HCT116 (cell line): ENCODE measurements around the gene ARHGEF9. TPM values are rescaled to one million over a fixed set of nuclear protein-coding genes. Genes with fewer than 3 reads are reported as not detected.

Experiments
- ATAC-seq: fragments of 200-7000 bp; cut with Tn5 transposase; 2 replicates; pipeline ENCODE4 v1.9.1; 2020; ENCODE audit warnings: mild to moderate bottlenecking, moderate library complexity
- BruUV-seq: library from RNA; stranded (reverse); fragments of 400-500 nt; replicated peaks from 2 replicates; lab custom pipeline; 2021; lab: Mats Ljungman, UMichigan
- CTCF ChIA-PET: fragments of 300-600 bp; sonication (Branson Sonifier 250); formaldehyde crosslinking; loops from one replicate; lab custom pipeline; 2021; ENCODE audit warnings: antibody characterized with exemption; lab: Charles Lee
- POLR2A ChIA-PET: fragments of 300-600, 350-600 bp; sonication (Branson Sonifier 250); formaldehyde crosslinking; loops from one replicate; lab custom pipeline; 2021; ENCODE audit warnings: antibody characterized with exemption; lab: Charles Lee
- RAD21 ChIA-PET, 2 experiments: fragments of 300-600 bp; sonication (Branson Sonifier 250); formaldehyde crosslinking; loops; one replicate each; lab custom pipeline; 2023; ENCODE audit warnings: low total read pairs in 2 of 2; ENCODE audit not compliant: uncharacterized antibody in 2 of 2, unreplicated experiment in 2 of 2, low non-redundant PET in 1 of 2; lab: Charles Lee
- DNase-seq: peaks from one replicate; pipeline ENCODE4 v3.0.0-alpha.2; 2010; ENCODE audit warnings: low read depth, low spot score
- H2AFZ ChIP-seq: fragments of 200-600 bp; shearing (Covaris generic), sonication (generic); 2 replicates; pipeline ENCODE4 v1.6.1; 2017; ENCODE audit warnings: low read depth, mixed run types, mixed read lengths, antibody characterized with exemption, low read length; ENCODE audit not compliant: poor library complexity, severe bottlenecking
- H3K27ac ChIP-seq: 2 replicates; pipeline ENCODE4 v1.5.1; 2012; ENCODE audit warnings: low read depth, low read length
- H3K27me3 ChIP-seq: fragments of 200-600 bp; sonication (generic); 2 replicates; pipeline ENCODE4 v1.6.1; 2016; ENCODE audit warnings: mixed run types, low read length, mixed read lengths; ENCODE audit not compliant: insufficient read depth
- H3K36me3 ChIP-seq, 2 experiments: fragments of 200-500 bp in 1 of 2; fragments of 200-600 bp in 1 of 2; sonication (Bioruptor generic) in 1 of 2; sonication (generic) in 1 of 2; 2 replicates each; pipeline versions ENCODE4 v1.5.1 to v1.6.1; 2014 to 2016; ENCODE audit warnings: low read length in 2 of 2, inconsistent platforms in 1 of 2, mixed read lengths in 1 of 2, mixed run types in 1 of 2; ENCODE audit not compliant: insufficient read depth in 2 of 2, control insufficient read depth in 1 of 2
- H3K4me1 ChIP-seq, 2 experiments: fragments of 200-600 bp in 1 of 2; sonication (generic) in 1 of 2; 2 replicates each; pipeline versions ENCODE4 v1.5.1 to v1.6.1; 2012 to 2017; ENCODE audit warnings: low read length in 2 of 2, inconsistent platforms in 1 of 2, mild to moderate bottlenecking in 1 of 2, mixed read lengths in 1 of 2, mixed run types in 1 of 2, moderate library complexity in 1 of 2; ENCODE audit not compliant: insufficient read depth in 2 of 2, control insufficient read depth in 1 of 2
- H3K4me2 ChIP-seq: fragments of 200-600 bp; sonication (generic); 2 replicates; pipeline ENCODE4 v1.6.1; 2017; ENCODE audit warnings: mixed run types, low read length, mixed read lengths
- H3K4me3 ChIP-seq, 2 experiments: fragments of 200-600 bp in 1 of 2; sonication (generic) in 1 of 2; replicated peaks in 1 of 2; 2 replicates each; pipeline ENCODE4 v1.5.1; 2011 to 2016; ENCODE audit warnings: low read length in 2 of 2, control low read depth in 1 of 2, low read depth in 1 of 2, mild to moderate bottlenecking in 1 of 2, mixed read lengths in 1 of 2, mixed run types in 1 of 2
- H3K79me2 ChIP-seq: fragments of 200-600 bp; sonication (generic); 2 replicates; pipeline ENCODE4 v1.6.1; 2017; ENCODE audit warnings: mild to moderate bottlenecking, mixed run types, low read length, moderate library complexity, mixed read lengths; ENCODE audit not compliant: insufficient read depth
- H3K9ac ChIP-seq: fragments of 200-600 bp; sonication (generic); 2 replicates; pipeline ENCODE4 v1.6.1; 2016; ENCODE audit warnings: low read length, mixed read lengths
- H3K9me2 ChIP-seq: fragments of 200-600 bp; sonication (generic), shearing (Covaris generic); 2 replicates; pipeline ENCODE4 v1.6.1; 2017; ENCODE audit warnings: mixed run types, mild to moderate bottlenecking, moderate library complexity; ENCODE audit not compliant: insufficient read depth
- H3K9me3 ChIP-seq, 2 experiments: fragments of 200-500 bp in 1 of 2; fragments of 200-600 bp in 1 of 2; sonication (Bioruptor generic) in 1 of 2; sonication (generic) in 1 of 2; 2 replicates each; pipeline ENCODE4 v1.6.1; 2014 to 2017; ENCODE audit warnings: low read length in 2 of 2, mixed read lengths in 2 of 2, inconsistent platforms in 1 of 2, low read depth in 1 of 2, mild to moderate bottlenecking in 1 of 2, mixed run types in 1 of 2, moderate library complexity in 1 of 2; ENCODE audit not compliant: control insufficient read depth in 1 of 2, insufficient read depth in 1 of 2
- H4K20me1 ChIP-seq: fragments of 200-600 bp; sonication (generic), shearing (Covaris generic); 2 replicates; pipeline ENCODE4 v1.6.1; 2017; ENCODE audit warnings: mixed run types, mild to moderate bottlenecking, moderate library complexity; ENCODE audit not compliant: insufficient read depth
- CBX3 ChIP-seq: IDR thresholded peaks from 2 replicates; pipeline ENCODE4 v1.6.1; 2012; ENCODE audit warnings: low read depth
- CEBPB ChIP-seq: IDR thresholded peaks from 2 replicates; pipeline ENCODE4 v1.6.1; 2012; ENCODE audit warnings: low read depth
- ELF1 ChIP-seq: IDR thresholded peaks from 2 replicates; pipeline ENCODE4 v1.6.1; 2012; ENCODE audit warnings: low read depth, borderline replicate concordance
- EZH2phosphoT487 ChIP-seq: fragments of 200-600 bp; IDR thresholded peaks from 2 replicates; pipeline ENCODE4 v1.6.1; 2018; ENCODE audit warnings: antibody characterized with exemption, borderline replicate concordance
- JUND ChIP-seq: IDR thresholded peaks from 2 replicates; pipeline ENCODE4 v1.6.1; 2012
- POLR2A ChIP-seq: IDR thresholded peaks from 2 replicates; pipeline ENCODE4 v1.7.0; 2011; ENCODE audit warnings: borderline replicate concordance; ENCODE audit not compliant: insufficient read depth, insufficient read length; ENCODE audit errors: extremely low read depth
- RAD21 ChIP-seq: IDR thresholded peaks from 2 replicates; pipeline ENCODE4 v1.6.1; 2012; ENCODE audit warnings: low read depth, mild to moderate bottlenecking
- SIN3A ChIP-seq: IDR thresholded peaks from 2 replicates; pipeline ENCODE4 v1.6.1; 2012; ENCODE audit warnings: low read depth
- SP1 ChIP-seq: IDR thresholded peaks from 2 replicates; pipeline ENCODE4 v1.6.1; 2012; ENCODE audit warnings: low read depth
- SRF ChIP-seq: IDR thresholded peaks from 2 replicates; pipeline ENCODE4 v1.6.1; 2012; ENCODE audit warnings: low read depth
- TCF7L2 ChIP-seq: IDR thresholded peaks from 2 replicates; pipeline ENCODE4 v1.7.0; 2011; ENCODE audit warnings: borderline replicate concordance, inconsistent platforms; ENCODE audit not compliant: insufficient read depth, insufficient read length; ENCODE audit errors: extremely low read depth
- YY1 ChIP-seq: IDR thresholded peaks from 2 replicates; pipeline ENCODE4 v1.6.1; 2011; ENCODE audit warnings: low read length, low read depth, moderate library complexity, mild to moderate bottlenecking; ENCODE audit not compliant: insufficient replicate concordance; ENCODE audit errors: extremely low read depth
- ZFX ChIP-seq: fragments of 450-650 bp; IDR thresholded peaks from 2 replicates; pipeline ENCODE4 v1.6.1; 2017
- intact Hi-C: fragments of 100-400 bp; cut with micrococcal nuclease; formaldehyde crosslinking; loops from 2 replicates; pipeline ENCODE4 v1.10.0; 2022
- total RNA-seq: library from RNA; stranded (reverse); gene quantifications from one replicate; pipeline ENCODE4 v1.2.1, GENCODE V29; 2021; ENCODE audit not compliant: unreplicated experiment
- TF ChIP-seq, protein P1 (sequence below): IDR thresholded peaks from 2 replicates; pipeline ENCODE4 v1.6.1; 2012; ENCODE audit warnings: low read depth
- TF ChIP-seq, protein P2 (sequence below): IDR thresholded peaks from 2 replicates; pipeline ENCODE4 v1.6.1; 2012
- TF ChIP-seq, protein P3 (sequence below): IDR thresholded peaks from 2 replicates; pipeline ENCODE4 v1.6.1; 2011; ENCODE audit warnings: mild to moderate bottlenecking, low read length, moderate library complexity; ENCODE audit not compliant: insufficient replicate concordance; ENCODE audit errors: extremely low read depth

The ARHGEF9 gene
- total RNA-seq, 1 experiment from 2014 or later, result 15.0 TPM

DNA sequence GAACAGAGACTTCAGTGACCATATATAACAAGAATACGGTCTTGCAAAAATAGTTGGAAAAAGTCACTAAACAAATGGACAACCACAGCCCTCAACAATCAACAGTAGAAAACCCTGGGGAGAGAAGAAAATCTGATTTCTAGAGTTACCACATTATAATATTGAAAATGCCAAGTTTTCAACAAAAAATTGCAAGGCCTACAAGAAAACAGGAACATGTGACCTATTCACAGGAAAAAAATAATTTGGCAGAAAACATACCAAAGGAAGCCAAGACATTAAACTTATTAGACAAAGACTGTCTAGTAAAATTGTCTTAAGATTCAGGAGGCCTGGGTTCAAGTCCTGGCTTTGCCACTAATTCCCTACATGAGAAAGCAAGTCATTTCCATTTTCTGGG, 64.7 kb downstream of the ARHGEF9 start:
- H3K27ac ChIP-seq, result no peak overlapping the region
- no peak overlapping the region for H3K4me2 ChIP-seq
- BruUV-seq, result no TSS peak
- no peaks in the 10 kb centered on the region for H3K27me3 ChIP-seq
- no peaks in the 10 kb centered on the region for H3K36me3 ChIP-seq
- POLR2A ChIA-PET, result no interaction called here
- RAD21 ChIA-PET, result no interaction called here
- CTCF ChIA-PET, result no interaction called here
- intact Hi-C loops, result no loop called here
- H3K79me2 ChIP-seq, result no peaks in the 10 kb centered on the region
- H3K9ac ChIP-seq, result no peak overlapping the region
- ATAC-seq (no peak), DNase-seq (no peak)
- no peak overlapping the region for H3K4me3 ChIP-seq
- H3K9me2 ChIP-seq, result no peaks in the 10 kb centered on the region
- H3K4me1 ChIP-seq, result no peaks in the 10 kb centered on the region
- no peaks in the 10 kb centered on the region for H4K20me1 ChIP-seq
- TF ChIP-seq, protein P1, sequence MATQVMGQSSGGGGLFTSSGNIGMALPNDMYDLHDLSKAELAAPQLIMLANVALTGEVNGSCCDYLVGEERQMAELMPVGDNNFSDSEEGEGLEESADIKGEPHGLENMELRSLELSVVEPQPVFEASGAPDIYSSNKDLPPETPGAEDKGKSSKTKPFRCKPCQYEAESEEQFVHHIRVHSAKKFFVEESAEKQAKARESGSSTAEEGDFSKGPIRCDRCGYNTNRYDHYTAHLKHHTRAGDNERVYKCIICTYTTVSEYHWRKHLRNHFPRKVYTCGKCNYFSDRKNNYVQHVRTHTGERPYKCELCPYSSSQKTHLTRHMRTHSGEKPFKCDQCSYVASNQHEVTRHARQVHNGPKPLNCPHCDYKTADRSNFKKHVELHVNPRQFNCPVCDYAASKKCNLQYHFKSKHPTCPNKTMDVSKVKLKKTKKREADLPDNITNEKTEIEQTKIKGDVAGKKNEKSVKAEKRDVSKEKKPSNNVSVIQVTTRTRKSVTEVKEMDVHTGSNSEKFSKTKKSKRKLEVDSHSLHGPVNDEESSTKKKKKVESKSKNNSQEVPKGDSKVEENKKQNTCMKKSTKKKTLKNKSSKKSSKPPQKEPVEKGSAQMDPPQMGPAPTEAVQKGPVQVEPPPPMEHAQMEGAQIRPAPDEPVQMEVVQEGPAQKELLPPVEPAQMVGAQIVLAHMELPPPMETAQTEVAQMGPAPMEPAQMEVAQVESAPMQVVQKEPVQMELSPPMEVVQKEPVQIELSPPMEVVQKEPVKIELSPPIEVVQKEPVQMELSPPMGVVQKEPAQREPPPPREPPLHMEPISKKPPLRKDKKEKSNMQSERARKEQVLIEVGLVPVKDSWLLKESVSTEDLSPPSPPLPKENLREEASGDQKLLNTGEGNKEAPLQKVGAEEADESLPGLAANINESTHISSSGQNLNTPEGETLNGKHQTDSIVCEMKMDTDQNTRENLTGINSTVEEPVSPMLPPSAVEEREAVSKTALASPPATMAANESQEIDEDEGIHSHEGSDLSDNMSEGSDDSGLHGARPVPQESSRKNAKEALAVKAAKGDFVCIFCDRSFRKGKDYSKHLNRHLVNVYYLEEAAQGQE, result no peak
- TF ChIP-seq ELF1, result no peak
- H3K9me3 ChIP-seq, result no peaks in the 10 kb centered on the region
- H2AFZ ChIP-seq, result no peak overlapping the region

DNA sequence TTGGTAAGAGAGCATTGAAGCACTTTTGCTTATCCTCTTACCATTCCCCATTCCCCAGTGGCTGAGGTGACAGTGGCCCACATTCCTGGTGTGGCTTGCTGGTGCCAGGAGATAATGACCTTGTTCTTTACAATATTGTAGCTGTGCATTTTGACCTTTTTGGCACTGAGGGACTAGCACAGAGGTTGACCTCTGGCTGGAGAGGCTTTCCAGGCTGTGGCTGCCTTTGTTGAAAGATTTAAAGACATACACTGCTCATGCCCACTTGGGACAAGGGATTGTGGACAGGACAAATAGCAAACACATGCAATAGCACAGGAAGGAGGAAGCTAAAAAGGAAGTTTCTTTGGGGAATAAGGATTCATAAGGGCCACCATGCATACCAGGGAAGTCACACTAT, 65.4 kb downstream of the ARHGEF9 start:
- no peak for ATAC-seq
- H3K9me3 ChIP-seq, result no peaks in the 10 kb centered on the region
- no peak overlapping the region for H3K4me3 ChIP-seq
- no peak overlapping the region for H3K9ac ChIP-seq
- H3K4me1 ChIP-seq, result no peaks in the 10 kb centered on the region
- ChIA-PET POLR2A (no interaction called here), CTCF (no interaction called here), RAD21 (no interaction called here)
- no peaks in the 10 kb centered on the region for H3K36me3 ChIP-seq
- H4K20me1 ChIP-seq, result no peaks in the 10 kb centered on the region
- no peaks in the 10 kb centered on the region for H3K9me2 ChIP-seq
- no peaks in the 10 kb centered on the region for H3K27me3 ChIP-seq
- H3K4me2 ChIP-seq, result no peak overlapping the region
- BruUV-seq, result no TSS peak
- H3K27ac ChIP-seq, result no peak overlapping the region
- intact Hi-C loops, result no loop called here
- H3K79me2 ChIP-seq, result no peaks in the 10 kb centered on the region
- H2AFZ ChIP-seq, result no peak overlapping the region
- no peak for DNase-seq
- TF ChIP-seq SIN3A (no peak), SRF (no peak), CEBPB (no peak), JUND (no peak), ZFX (no peak), SP1 (no peak), TCF7L2 (no peak), YY1 (no peak), EZH2phosphoT487 (no peak), RAD21 (no peak), POLR2A (no peak), CBX3 (no peak), ELF1 (no peak)
- TF ChIP-seq, protein P2, sequence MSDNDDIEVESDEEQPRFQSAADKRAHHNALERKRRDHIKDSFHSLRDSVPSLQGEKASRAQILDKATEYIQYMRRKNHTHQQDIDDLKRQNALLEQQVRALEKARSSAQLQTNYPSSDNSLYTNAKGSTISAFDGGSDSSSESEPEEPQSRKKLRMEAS, result no peak
- TF ChIP-seq, protein P3, sequence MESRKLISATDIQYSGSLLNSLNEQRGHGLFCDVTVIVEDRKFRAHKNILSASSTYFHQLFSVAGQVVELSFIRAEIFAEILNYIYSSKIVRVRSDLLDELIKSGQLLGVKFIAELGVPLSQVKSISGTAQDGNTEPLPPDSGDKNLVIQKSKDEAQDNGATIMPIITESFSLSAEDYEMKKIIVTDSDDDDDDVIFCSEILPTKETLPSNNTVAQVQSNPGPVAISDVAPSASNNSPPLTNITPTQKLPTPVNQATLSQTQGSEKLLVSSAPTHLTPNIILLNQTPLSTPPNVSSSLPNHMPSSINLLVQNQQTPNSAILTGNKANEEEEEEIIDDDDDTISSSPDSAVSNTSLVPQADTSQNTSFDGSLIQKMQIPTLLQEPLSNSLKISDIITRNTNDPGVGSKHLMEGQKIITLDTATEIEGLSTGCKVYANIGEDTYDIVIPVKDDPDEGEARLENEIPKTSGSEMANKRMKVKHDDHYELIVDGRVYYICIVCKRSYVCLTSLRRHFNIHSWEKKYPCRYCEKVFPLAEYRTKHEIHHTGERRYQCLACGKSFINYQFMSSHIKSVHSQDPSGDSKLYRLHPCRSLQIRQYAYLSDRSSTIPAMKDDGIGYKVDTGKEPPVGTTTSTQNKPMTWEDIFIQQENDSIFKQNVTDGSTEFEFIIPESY, result no peak
